Stimulated activated CD4-positive, alpha-beta T cell treated with anti-CD3 and anti-CD28 coated beads, Interleukin-12 subunit alpha, Interleukin-12 subunit beta, amount 100 ng/mL, for 24 hours (primary cell): Measurements from ENCODE around the gene OSBPL10.

Source experiments
- DNase-seq, 2 experiments: peaks; one replicate each; pipeline ENCODE4 v3.0.0-alpha.2; 2020; ENCODE audit warnings: low read depth in 2 of 2

Gene OSBPL10

GRCh38 chr3:31744913-31745312, 236.1 kb downstream of the OSBPL10 start:
- DNase-seq: no peak

GRCh38 chr3:31743331-31744089, 237.6 kb downstream of the OSBPL10 start:
- DNase-seq: no peak

- DNase-seq: no peak
Observed at GRCh38 chr3:31740397-31740796, 240.7 kb downstream of the OSBPL10 start.

- DNase-seq: no peak
Observed at GRCh38 chr3:31738412-31738811, 242.7 kb downstream of the OSBPL10 start.

GRCh38 chr3:31735667-31736066, 245.4 kb downstream of the OSBPL10 start:
- no peak for DNase-seq

GRCh38 chr3:31733234-31733667, 247.8 kb downstream of the OSBPL10 start:
- DNase-seq: no peak

- DNase-seq: no peak
Observed at GRCh38 chr3:31732548-31732947, 248.5 kb downstream of the OSBPL10 start.

GRCh38 chr3:31729573-31729972, 251.5 kb downstream of the OSBPL10 start:
- no peak for DNase-seq

GRCh38 chr3:31729082-31729481, 252.0 kb downstream of the OSBPL10 start:
- DNase-seq: no peak

GRCh38 chr3:31728403-31728802, 252.7 kb downstream of the OSBPL10 start:
- DNase-seq: no peak

- DNase-seq: no peak
Observed at GRCh38 chr3:31725976-31726375, 255.1 kb downstream of the OSBPL10 start.

GRCh38 chr3:31725568-31725967, 255.5 kb downstream of the OSBPL10 start:
- DNase-seq: no peak

- DNase-seq: no peak
Observed at GRCh38 chr3:31724651-31725050, 256.4 kb downstream of the OSBPL10 start.

- no peak for DNase-seq
Observed at GRCh38 chr3:31724116-31724515, 256.9 kb downstream of the OSBPL10 start.

- DNase-seq: no peak
Observed at GRCh38 chr3:31723701-31724100, 257.4 kb downstream of the OSBPL10 start.

GRCh38 chr3:31721676-31722075, 259.4 kb downstream of the OSBPL10 start:
- no peak for DNase-seq

- no peak for DNase-seq
Observed at GRCh38 chr3:31714495-31715280, 266.4 kb downstream of the OSBPL10 start.

- no peak for DNase-seq
Observed at GRCh38 chr3:31713816-31714215, 267.2 kb downstream of the OSBPL10 start.

- no peak for DNase-seq
Observed at GRCh38 chr3:31710123-31710803, 270.8 kb downstream of the OSBPL10 start.

- DNase-seq: no peak
Observed at GRCh38 chr3:31709526-31709925, 271.5 kb downstream of the OSBPL10 start.

GRCh38 chr3:31709005-31709404, 272.1 kb downstream of the OSBPL10 start:
- DNase-seq: no peak

- no peak for DNase-seq
Observed at GRCh38 chr3:31707286-31707685, 273.8 kb downstream of the OSBPL10 start.

- no peak for DNase-seq
Observed at GRCh38 chr3:31705736-31706135, 275.3 kb downstream of the OSBPL10 start.
